ENCODE measurements around the gene KAT6B. TPM values are rescaled to one million over a fixed set of nuclear protein-coding genes. Genes with fewer than 3 reads are reported as not detected.
"Not testable (repeated sequence)": the region's sequence is repeated elsewhere in the genome, so short reads cannot be mapped to it uniquely, and the experiment has no call there.

Gene KAT6B
- total RNA-seq, 2 donors from 2014 or later: 25.2 to 37.0 TPM

- intact Hi-C loops (cut with DNase I): loop anchor here in 1 of 2 donors (10.0 kb wide), 1 partner anchor 61 kb away; a partner anchor contains a TSS
- ATAC-seq (no peak), DNase-seq (no peak)
Measured at GRCh38 chr10:75034131-75034512, 207.7 kb downstream of the KAT6B start.

- DNase-seq: no peak
- intact Hi-C loops (cut with DNase I): loop anchor here in 1 of 2 donors (10.0 kb wide), 1 partner anchor 60 kb away; a partner anchor contains a TSS
- ATAC-seq: no peak
Measured at GRCh38 chr10:75034714-75035258, 208.4 kb downstream of the KAT6B start.

GRCh38 chr10:75035975-75036708, 209.7 kb downstream of the KAT6B start:
- peak in 1 of 2 donors; percentile 3 for ATAC-seq
- no peak for DNase-seq
- intact Hi-C loops (cut with DNase I): loop anchor here in 1 of 2 donors (10.0 kb wide), 1 partner anchor 59 kb away; a partner anchor contains a TSS

- intact Hi-C loops (cut with DNase I): loop anchor here in 1 of 2 donors (10.0 kb wide), 1 partner anchor 57 kb away; a partner anchor contains a TSS
- DNase-seq (no peak), ATAC-seq (no peak)
Measured at GRCh38 chr10:75037171-75038153, 211.1 kb downstream of the KAT6B start.

- intact Hi-C loops (cut with DNase I): loop anchor here in 1 of 2 donors (10.0 kb wide), 1 partner anchor 56 kb away; a partner anchor contains a TSS
- peak; percentile 84 to 90 for ATAC-seq
- peak; percentile 81 for DNase-seq
Measured at GRCh38 chr10:75038335-75038734, 211.9 kb downstream of the KAT6B start.

- ATAC-seq: no peak
- intact Hi-C loops (cut with DNase I): no loop called here
- DNase-seq: no peak
Measured at GRCh38 chr10:75040576-75040975, 214.2 kb downstream of the KAT6B start.

- ATAC-seq (no peak), DNase-seq (no peak)
- intact Hi-C loops (cut with DNase I): no loop called here
Measured at GRCh38 chr10:75042292-75042974, 216.0 kb downstream of the KAT6B start.

GRCh38 chr10:75043256-75044131, 217.1 kb downstream of the KAT6B start:
- peak in 1 of 2 donors; percentile 14 for ATAC-seq
- intact Hi-C loops (cut with DNase I): no loop called here
- no peak for DNase-seq

GRCh38 chr10:75048669-75049098, 222.3 kb downstream of the KAT6B start:
- DNase-seq (no peak), ATAC-seq (peak in 1 of 2 donors; percentile 54)
- intact Hi-C loops (cut with DNase I): no loop called here

GRCh38 chr10:75049316-75050148, 223.1 kb downstream of the KAT6B start:
- intact Hi-C loops (cut with DNase I): no loop called here
- ATAC-seq (peak; percentile 44 to 81), DNase-seq (no peak)

GRCh38 chr10:75050149-75050919, 223.9 kb downstream of the KAT6B start:
- DNase-seq (no peak), ATAC-seq (no peak)
- intact Hi-C loops (cut with DNase I): no loop called here

GRCh38 chr10:75051308-75051707, 224.9 kb downstream of the KAT6B start:
- intact Hi-C loops (cut with DNase I): no loop called here
- no peak for DNase-seq
- no peak for ATAC-seq

GRCh38 chr10:75055896-75056406, 229.6 kb downstream of the KAT6B start:
- DNase-seq; ATAC-seq; intact Hi-C loops (cut with DNase I): not testable (repeated sequence)

- DNase-seq (no peak), ATAC-seq (no peak)
- intact Hi-C loops (cut with DNase I): no loop called here
Measured at GRCh38 chr10:75057680-75058079, 231.3 kb downstream of the KAT6B start.

- ATAC-seq: peak in 1 of 2 donors; percentile 17
- intact Hi-C loops (cut with DNase I): no loop called here
- DNase-seq: no peak
Measured at GRCh38 chr10:75058161-75058560, 231.8 kb downstream of the KAT6B start.

All from left cardiac atrium (tissue), 4 donors.